G401.6 (cell line): ENCODE data around the gene C1orf105.

Source experiments
- FAIRE-seq: peaks from 2 replicates; lab custom pipeline; 2012; peaks lifted over from hg19 to GRCh38; lab: Jason Lieb, UNC

Gene C1orf105

DNA sequence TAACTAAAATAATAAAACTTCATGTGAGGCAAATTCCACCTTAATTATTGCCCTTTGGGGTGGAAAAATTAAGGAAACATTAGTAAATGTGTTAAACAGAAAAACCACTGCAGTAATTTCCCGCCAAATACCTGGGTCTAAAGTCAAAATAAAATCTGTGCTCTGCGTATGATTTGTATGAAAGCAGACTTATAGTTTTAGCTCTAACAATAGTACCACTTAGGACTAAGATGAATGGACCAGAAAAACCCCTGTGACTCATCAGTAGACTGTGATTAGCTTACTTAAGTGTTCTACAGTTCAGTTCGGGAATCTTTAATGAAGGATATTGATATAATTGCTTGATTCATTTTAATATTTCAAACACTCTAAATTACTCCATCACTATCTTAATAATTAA lies 23.3 kb upstream of the C1orf105 start:
- no peak for FAIRE-seq

DNA sequence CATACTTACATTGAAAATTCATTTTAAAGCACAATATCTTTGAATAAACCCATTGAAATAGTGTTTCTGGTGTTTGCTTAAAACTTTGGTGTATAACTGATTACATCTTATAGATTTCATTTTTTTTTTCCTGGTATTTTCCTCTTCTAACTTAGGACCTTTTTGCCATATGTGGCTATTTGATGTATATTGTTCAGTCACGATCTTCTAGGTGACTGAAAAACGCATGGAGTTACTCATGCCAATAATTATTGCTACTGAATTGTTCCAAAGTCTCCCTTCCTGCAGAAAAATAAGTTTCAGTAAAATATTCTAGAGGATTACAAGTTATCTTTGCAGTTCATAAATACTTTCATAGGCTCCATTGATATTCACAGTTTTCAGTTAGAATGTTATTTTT lies 22.9 kb upstream of the C1orf105 start:
- FAIRE-seq, result no peak

GRCh38 chr1:172398193-172398592 lies 22.3 kb upstream of the C1orf105 start:
- no peak for FAIRE-seq

DNA sequence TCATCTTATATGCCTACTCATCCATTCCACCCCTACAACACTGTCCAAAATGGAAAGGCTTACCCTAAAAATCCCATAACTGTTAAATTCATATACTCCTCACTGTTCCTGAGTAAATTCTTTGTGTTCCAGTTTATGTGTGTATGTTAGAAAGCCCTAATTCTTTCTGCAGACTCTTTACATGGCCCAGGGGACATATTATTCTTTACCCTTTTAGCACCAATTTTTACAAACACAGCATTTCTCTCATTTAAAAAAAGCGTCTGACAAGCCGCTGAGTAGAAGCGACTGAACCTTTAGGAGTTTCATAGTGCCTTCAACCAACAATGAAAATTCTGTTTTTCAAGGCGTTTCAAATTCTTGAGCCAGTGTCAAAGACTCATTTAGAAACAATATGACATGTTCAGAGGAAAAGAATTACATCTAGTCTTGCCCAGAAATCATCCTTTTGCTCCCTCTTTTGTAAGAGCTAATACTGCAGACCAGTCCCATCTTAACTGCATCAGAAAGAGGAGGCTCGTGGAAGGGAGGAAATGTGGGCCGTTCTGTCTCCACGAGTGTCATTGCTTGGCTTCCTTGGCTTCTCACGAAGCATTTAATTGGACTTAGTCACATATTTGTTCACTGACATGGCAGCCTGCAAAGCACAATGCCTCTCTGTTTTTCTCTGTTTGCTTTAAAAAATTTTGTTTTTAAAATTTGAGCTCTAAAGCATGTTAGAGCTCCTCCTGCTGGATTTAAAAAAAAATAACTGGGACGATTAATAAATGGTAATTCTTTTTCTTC lies 21.3 kb upstream of the C1orf105 start:
- FAIRE-seq, result peak; percentile 100

DNA sequence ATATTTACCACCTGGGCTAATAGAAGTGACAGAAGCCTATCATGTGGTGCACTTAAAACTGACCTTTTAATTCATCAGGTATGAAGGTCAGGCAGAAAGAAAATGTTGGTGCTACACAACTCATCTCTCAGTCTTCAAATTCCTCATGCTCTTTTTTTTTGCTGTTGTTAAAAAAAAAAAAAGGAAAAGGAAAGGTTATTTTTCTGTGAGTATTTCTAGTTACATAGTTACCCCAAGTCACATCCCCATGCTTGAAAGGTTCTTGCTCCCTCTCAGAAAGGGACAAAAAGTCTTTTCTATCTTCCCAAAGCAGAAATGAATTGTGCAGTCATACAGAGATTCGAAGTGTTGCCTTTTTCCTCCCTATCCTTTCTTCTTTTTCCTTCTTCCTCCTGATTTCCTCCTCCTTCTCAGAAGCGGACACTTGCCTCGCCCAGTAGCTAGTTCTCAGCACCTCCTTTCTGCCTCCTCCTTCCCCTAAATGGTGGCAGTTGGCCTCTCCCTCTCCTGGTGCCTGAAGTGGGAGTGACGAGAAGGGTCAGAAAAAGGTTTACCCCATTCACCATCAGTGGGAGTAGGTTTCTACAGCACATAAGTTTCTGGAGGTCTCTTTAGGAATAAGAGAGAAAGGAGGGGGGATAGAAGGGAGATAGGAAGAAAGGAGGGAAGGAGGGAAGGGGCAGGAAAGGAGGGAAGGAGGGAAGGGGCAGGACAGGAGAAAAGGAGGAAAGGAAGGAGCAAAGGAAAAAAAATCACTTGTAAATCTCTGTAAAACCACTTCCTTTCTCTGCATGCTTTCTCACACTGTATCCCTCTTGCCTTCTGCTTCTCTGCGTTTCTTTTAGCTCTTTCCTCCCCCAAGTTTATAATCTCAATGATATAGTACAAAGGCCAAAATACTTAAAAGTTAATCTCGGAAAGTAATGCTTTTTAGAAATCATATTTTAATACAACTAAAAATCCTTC lies 20.4 kb upstream of the C1orf105 start:
- FAIRE-seq, result no peak

DNA sequence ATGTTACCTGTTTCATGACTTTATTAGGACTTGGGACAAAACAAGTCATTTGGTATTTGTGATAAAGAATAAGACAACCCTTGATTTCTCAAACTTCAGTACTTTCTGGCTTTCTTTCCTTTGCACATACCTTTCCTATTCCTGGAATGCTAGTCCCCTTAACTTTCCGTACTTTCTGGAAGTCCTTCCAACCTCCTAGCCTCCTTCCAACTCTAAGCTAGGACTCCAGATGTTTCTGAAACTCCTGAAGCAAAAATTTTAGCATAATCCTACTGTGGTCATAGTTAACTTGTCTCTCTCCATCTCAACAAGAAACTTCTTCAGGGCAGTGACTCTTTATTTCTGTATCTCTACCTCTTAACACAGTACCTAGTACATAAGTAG lies 19.8 kb upstream of the C1orf105 start:
- no peak for FAIRE-seq

DNA sequence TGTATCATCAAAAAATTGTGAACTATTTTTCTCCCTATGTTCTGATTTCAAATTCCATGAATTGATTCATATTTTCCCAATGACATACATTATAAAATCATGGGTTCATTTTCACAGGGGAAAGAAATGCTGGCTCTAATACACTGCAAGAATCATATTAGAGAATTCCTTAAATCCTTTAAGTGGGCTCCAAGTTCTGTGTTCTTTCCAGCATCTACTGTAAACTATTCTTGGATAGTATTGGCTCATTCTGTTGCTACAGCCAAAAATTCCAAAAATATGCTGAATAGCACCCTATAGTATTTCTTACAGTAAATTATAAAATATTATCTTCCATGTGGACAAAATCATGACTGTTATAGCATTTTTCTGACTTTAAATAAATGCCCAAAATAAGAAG lies 19.0 kb upstream of the C1orf105 start:
- FAIRE-seq, result no peak

- no peak for FAIRE-seq
These were observed 18.6 kb upstream of the C1orf105 start for GRCh38 chr1:172401892-172402291.

GRCh38 chr1:172402878-172403569 lies 17.5 kb upstream of the C1orf105 start:
- FAIRE-seq, result no peak

GRCh38 chr1:172404121-172404520 lies 16.4 kb upstream of the C1orf105 start:
- no peak for FAIRE-seq

- no peak for FAIRE-seq
These were observed 14.6 kb upstream of the C1orf105 start for GRCh38 chr1:172405912-172406311.

GRCh38 chr1:172406968-172407367 lies 13.5 kb upstream of the C1orf105 start:
- no peak for FAIRE-seq

GRCh38 chr1:172408958-172409357 lies 11.5 kb upstream of the C1orf105 start:
- peak; percentile 99 for FAIRE-seq

- no peak for FAIRE-seq
These were observed 10.5 kb upstream of the C1orf105 start for GRCh38 chr1:172410027-172410426.

GRCh38 chr1:172411791-172412338 lies 8.6 kb upstream of the C1orf105 start:
- FAIRE-seq, result no peak

GRCh38 chr1:172414331-172414730 lies 6.2 kb upstream of the C1orf105 start:
- peak; percentile 3 for FAIRE-seq

- no peak for FAIRE-seq
These were observed 3.9 kb upstream of the C1orf105 start for GRCh38 chr1:172416496-172417035.

GRCh38 chr1:172417557-172417956 lies 2.9 kb upstream of the C1orf105 start:
- peak; percentile 100 for FAIRE-seq

GRCh38 chr1:172421974-172422604 lies 1.6 kb downstream of the C1orf105 start:
- no peak for FAIRE-seq

GRCh38 chr1:172423336-172423735 lies 2.9 kb downstream of the C1orf105 start:
- FAIRE-seq, result no peak

GRCh38 chr1:172425339-172425738 lies 4.9 kb downstream of the C1orf105 start:
- FAIRE-seq, result no peak

- no peak for FAIRE-seq
These were observed 6.7 kb downstream of the C1orf105 start for GRCh38 chr1:172427191-172427590.
